ENCODE measurements around the gene SYF2. TPM values are rescaled to one million over a fixed set of nuclear protein-coding genes. Genes with fewer than 3 reads are reported as not detected.

Gene SYF2
- total RNA-seq, 2 experiments from 2014 or later = 53.4 to 53.5 TPM

DNA sequence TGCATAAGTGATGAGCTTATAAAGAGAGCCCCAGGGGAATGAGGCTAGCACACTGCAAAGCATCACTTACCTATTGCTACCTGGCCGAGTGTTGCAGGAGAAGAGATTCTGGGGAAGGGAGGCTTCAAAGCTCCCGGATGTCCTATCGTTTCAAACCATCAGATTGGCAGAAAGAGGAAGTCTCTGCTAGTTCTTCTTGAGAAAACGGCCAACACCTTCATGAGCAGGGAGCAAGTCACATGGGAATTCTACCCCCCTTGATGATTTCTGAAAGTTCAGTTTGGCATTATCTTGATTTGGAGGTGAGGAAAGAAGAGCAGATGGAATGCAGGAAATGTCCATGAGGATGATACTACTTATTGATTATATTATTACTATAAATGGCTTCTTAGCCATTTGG, 16.2 kb downstream of the SYF2 start:
- no peak for DNase-seq
- ChIA-PET POLR2A (no interaction called here), CTCF (interaction anchor here (0.8 to 1.6 kb wide), 2 partner anchors 11 to 369 kb away, joined by 3 to 4 read pairs; no protein-coding TSS in a partner anchor)
- peaks cover 2% of the 10 kb centered on the region for H3K4me1 Mint-ChIP-seq
- H3K27me3 Mint-ChIP-seq = peaks cover 6% of the 10 kb centered on the region
- no peak overlapping the region for H3K27ac Mint-ChIP-seq
- H3K4me3 Mint-ChIP-seq = no peak overlapping the region
- H3K9me3 Mint-ChIP-seq = no peaks in the 10 kb centered on the region
- H3K36me3 Mint-ChIP-seq (ENCODE audit: low read depth) = peaks cover 5% of the 10 kb centered on the region

DNA sequence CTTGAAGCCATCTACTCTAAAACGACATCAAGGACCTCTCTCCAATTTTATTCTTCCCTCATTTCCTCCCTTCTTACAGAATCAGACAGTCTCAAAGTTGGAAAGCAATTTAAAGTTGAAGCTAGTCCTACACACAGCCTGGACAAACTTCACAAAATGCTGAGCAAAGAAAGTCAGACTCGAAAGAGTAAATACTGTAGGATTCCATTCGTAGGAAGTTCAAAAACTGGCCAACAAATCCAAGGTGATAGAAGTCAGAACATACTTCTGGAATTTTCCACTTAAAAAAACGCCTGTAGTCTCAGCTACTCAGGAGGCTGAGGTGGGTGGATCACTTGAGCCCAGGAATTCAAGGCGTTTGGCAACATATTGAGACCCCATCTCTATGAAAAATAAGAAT, 19.6 kb downstream of the SYF2 start:
- Mint-ChIP-seq H3K27ac (no peak overlapping the region), H3K4me1 (peaks cover 2% of the 10 kb centered on the region), H3K27me3 (peaks cover 15% of the 10 kb centered on the region), H3K36me3 (ENCODE audit: low read depth) (no peaks in the 10 kb centered on the region), H3K9me3 (no peaks in the 10 kb centered on the region), H3K4me3 (no peak overlapping the region)
- DNase-seq = no peak
- CTCF ChIA-PET = interaction anchor here (1.3 kb wide), 1 partner anchor 8 kb away, joined by 5 read pairs; no protein-coding TSS in a partner anchor
- POLR2A ChIA-PET = no interaction called here

DNA sequence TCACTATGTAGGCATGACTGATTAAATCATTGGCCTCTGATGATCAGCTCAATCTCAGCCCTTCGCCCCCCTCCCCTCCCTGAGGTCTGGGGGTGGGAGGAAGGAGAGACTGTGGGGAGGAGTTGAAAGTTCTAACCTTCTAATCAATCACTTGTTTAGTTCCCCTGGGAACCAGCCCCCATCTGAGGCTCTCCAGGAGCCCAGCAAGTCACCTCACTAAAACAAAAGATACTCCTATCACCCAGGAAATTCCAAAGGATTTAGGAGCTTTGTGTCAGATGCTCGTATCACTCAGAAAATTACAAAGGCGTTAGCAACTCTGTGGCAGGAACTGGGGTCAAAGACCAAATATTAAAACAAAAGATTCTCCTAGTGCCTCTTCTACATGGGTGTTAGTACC, 21.6 kb downstream of the SYF2 start:
- CTCF ChIA-PET = no interaction called here
- POLR2A ChIA-PET = no interaction called here
- Mint-ChIP-seq H3K27me3 (peaks cover 18% of the 10 kb centered on the region), H3K4me1 (no peaks in the 10 kb centered on the region), H3K27ac (no peak overlapping the region), H3K9me3 (no peaks in the 10 kb centered on the region), H3K36me3 (ENCODE audit: low read depth) (no peaks in the 10 kb centered on the region), H3K4me3 (no peak overlapping the region)
- no peak for DNase-seq

DNA sequence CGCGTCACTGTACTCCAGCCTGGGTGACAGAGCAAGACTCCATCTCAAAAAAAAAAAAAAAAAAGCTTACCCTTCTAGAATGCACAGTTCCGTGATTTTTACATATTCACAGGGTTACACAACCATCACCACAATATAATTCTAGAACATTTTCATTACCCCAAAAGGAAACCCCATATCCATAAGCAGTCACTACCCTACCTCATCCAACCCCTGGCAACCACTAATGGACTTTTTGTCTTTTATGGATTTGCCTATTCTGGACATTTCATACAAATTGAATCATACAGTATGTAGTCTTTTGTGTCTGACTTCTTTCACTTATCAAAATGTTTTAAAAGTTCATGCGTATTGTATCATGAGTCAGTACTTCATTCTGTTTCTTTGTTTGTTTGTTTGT, 22.8 kb downstream of the SYF2 start:
- ChIA-PET CTCF (no interaction called here), POLR2A (no interaction called here)
- no peaks in the 10 kb centered on the region for H3K9me3 Mint-ChIP-seq
- H3K36me3 Mint-ChIP-seq (ENCODE audit: low read depth) = no peaks in the 10 kb centered on the region
- H3K27ac Mint-ChIP-seq = no peak overlapping the region
- no peak for DNase-seq
- peaks cover 26% of the 10 kb centered on the region for H3K27me3 Mint-ChIP-seq
- no peak overlapping the region for H3K4me3 Mint-ChIP-seq
- H3K4me1 Mint-ChIP-seq = no peaks in the 10 kb centered on the region

DNA sequence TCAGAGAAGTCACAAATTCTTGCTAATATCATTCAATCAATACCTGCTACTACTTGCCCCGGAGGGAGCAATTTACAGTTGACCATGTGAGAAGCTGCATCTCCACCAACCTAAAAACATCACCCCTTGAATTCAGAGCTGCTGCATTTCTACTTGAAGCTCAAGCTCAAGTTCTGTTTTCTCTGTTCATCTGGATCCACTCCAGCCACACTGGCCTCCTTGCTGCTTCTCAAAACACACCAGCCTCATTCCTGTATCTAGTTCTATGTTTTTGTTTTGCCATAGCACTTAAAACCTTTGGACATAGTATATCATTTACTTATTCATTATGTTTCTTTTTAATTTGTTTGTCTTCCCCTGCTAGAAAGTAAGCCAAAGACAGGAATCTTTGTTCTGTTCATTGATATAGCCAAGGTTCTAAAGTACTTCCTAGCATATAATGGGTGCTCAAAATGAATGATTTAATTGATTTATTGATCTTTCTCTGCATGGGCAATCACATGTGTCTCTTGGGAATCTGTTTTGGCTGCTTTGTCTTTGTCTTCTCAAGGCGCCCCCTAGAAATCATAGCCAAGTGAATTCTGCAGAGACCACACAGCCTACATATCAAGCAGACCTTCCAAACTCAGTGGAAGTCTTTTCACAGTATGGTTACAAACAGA, 23.6 kb downstream of the SYF2 start:
- Mint-ChIP-seq H3K9me3 (no peaks in the 10 kb centered on the region), H3K27ac (no peak overlapping the region), H3K27me3 (peaks cover 26% of the 10 kb centered on the region), H3K4me3 (no peak overlapping the region), H3K4me1 (no peaks in the 10 kb centered on the region), H3K36me3 (ENCODE audit: low read depth) (no peaks in the 10 kb centered on the region)
- ChIA-PET POLR2A (no interaction called here), CTCF (no interaction called here)
- DNase-seq = no peak

DNA sequence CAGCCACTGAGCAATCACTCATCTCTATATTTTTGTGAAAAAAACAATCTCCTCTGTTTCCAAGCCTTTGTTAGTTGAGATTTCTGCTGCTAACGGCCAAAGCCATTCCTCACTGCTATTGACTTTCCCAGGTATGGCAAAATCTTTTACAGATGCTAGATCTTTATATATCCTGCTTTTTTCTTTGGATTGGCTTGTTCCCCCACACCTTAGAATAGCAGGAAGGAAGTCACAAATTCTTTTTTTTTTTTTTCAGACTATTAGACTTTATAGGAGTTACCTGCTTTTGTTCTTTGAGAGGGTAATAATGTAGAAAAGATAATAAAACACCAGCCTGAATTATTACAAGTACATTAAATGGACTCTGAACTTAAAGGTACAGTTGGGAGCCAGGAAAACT, 24.2 kb downstream of the SYF2 start:
- ChIA-PET CTCF (no interaction called here), POLR2A (no interaction called here)
- H3K36me3 Mint-ChIP-seq (ENCODE audit: low read depth) = no peaks in the 10 kb centered on the region
- H3K27me3 Mint-ChIP-seq = peaks cover 26% of the 10 kb centered on the region
- no peak for DNase-seq
- no peak overlapping the region for H3K27ac Mint-ChIP-seq
- H3K4me1 Mint-ChIP-seq = no peaks in the 10 kb centered on the region
- H3K4me3 Mint-ChIP-seq = no peak overlapping the region
- H3K9me3 Mint-ChIP-seq = no peaks in the 10 kb centered on the region

DNA sequence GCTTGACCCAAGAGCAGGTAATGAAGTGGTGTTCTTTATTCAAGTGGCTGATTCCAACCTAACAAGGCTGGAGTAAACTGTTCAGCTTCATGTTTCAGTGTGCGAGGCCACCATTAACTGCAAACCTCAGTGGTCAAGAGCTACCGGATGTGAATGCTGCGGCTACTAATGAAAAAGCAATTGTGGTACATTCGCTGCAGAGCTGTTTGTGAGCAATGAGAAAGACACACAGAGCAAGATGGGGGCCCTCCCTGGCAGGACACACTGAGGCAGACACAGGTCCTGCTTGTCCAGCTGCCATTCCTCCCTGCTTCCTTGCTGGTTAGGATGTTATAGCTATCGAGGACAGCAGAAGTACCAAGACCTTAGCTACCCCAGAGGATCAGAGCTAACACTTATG, 26.1 kb downstream of the SYF2 start:
- peaks cover 21% of the 10 kb centered on the region for H3K27me3 Mint-ChIP-seq
- H3K4me1 Mint-ChIP-seq = no peaks in the 10 kb centered on the region
- DNase-seq = no peak
- H3K27ac Mint-ChIP-seq = no peak overlapping the region
- no peaks in the 10 kb centered on the region for H3K9me3 Mint-ChIP-seq
- ChIA-PET POLR2A (interaction anchor here (0.9 kb wide), 1 partner anchor 25 kb away, joined by 4 read pairs; the partner anchor contains the start of gene SYF2), CTCF (interaction anchor here (0.7 to 4.2 kb wide), 11 partner anchors 9 to 1056 kb away, joined by 3 to 32 read pairs (median 4); no protein-coding TSS in a partner anchor)
- no peak overlapping the region for H3K4me3 Mint-ChIP-seq
- H3K36me3 Mint-ChIP-seq (ENCODE audit: low read depth) = no peaks in the 10 kb centered on the region

DNA sequence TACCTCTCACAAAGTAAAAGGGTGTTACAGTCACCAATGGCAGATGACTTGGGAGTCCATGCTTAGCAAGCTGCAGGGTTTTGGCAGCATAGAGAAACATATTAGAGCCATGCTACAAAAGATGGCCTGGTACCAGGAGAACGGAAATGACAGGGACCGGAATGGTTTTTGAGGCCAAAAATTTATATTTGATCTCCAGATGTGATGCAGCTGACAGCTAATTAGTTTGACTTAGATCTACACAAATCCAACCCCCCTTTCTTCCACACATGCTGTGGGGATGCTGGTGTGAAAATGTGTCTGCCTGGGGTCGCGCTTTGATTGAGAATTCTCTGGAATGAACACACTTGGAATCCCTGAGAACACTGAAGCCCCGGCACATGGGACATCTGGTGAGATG, 26.5 kb downstream of the SYF2 start:
- DNase-seq = no peak
- no peak overlapping the region for H3K4me3 Mint-ChIP-seq
- H3K36me3 Mint-ChIP-seq (ENCODE audit: low read depth) = no peaks in the 10 kb centered on the region
- POLR2A ChIA-PET = interaction anchor here (0.9 kb wide), 1 partner anchor 26 kb away, joined by 4 read pairs; the partner anchor contains the start of gene SYF2
- no peak overlapping the region for H3K27ac Mint-ChIP-seq
- no peaks in the 10 kb centered on the region for H3K9me3 Mint-ChIP-seq
- H3K4me1 Mint-ChIP-seq = no peaks in the 10 kb centered on the region
- peaks cover 20% of the 10 kb centered on the region for H3K27me3 Mint-ChIP-seq
- CTCF ChIA-PET = interaction anchor here (0.7 to 4.2 kb wide), 14 partner anchors 9 to 545 kb away, joined by 3 to 32 read pairs (median 4); partner anchors contain the start of gene SYF2

DNA sequence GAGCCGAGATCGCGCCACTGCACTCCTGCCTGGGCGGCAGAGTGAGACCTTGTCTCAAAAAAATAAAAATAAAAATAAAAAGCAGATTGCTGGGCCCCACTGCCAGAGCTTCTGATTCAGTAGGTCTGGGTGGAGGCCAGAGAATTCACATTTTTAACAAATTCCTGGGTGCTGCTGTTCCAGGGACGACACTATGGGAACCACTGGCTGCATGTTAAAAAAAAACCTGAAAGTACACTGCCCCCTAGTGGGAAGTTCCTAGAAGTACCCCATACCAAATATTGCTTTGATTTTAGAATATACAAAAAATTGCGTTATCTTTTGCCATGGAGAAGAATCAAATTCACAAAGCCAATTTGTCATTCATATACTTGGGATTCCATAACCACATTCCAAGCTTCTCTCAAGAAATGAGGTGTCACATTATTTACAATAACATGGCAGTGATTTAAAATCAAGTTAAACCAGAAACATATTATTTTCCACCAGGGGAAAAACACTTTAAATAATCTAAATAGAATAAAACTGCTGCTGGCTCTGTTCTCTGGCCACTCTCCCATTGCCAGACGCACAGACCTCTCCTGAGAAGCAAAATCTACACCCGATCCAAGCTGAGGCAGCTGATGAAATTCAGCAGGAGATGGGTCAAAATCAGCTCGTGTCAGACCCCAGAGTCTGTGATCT, 27.4 kb downstream of the SYF2 start:
- no peak for DNase-seq
- Mint-ChIP-seq H3K27me3 (peaks cover 16% of the 10 kb centered on the region), H3K27ac (no peak overlapping the region), H3K4me1 (no peaks in the 10 kb centered on the region), H3K9me3 (no peaks in the 10 kb centered on the region), H3K36me3 (ENCODE audit: low read depth) (no peaks in the 10 kb centered on the region), H3K4me3 (no peak overlapping the region)
- CTCF ChIA-PET = interaction anchor here (0.7 to 4.2 kb wide), 21 partner anchors 8 to 544 kb away, joined by 3 to 32 read pairs (median 4); partner anchors contain the start of gene SYF2
- POLR2A ChIA-PET = no interaction called here

DNA sequence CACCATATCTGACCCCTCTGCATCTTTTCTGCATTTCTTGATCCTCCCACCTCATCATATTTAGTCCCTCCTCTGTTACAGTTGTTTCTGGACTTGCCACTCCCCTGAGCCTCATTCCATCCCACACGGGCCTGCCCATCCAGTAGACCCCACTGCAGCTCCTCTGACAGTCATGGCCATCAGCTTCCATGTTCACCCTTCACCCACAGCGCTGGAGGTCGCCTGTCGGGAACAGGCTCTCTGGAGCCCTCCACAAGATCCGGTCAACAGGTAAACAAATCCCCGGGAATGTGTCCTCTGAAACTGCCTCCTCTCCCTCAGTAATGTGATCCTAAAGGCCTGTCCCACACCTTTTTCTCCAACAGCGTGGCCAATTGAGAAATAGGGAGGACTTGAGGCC, 31.3 kb downstream of the SYF2 start:
- Mint-ChIP-seq H3K27ac (no peak overlapping the region), H3K4me1 (no peaks in the 10 kb centered on the region), H3K36me3 (ENCODE audit: low read depth) (no peaks in the 10 kb centered on the region), H3K4me3 (no peak overlapping the region), H3K27me3 (peaks cover 21% of the 10 kb centered on the region), H3K9me3 (no peaks in the 10 kb centered on the region)
- ChIA-PET POLR2A (no interaction called here), CTCF (no interaction called here)
- no peak for DNase-seq

DNA sequence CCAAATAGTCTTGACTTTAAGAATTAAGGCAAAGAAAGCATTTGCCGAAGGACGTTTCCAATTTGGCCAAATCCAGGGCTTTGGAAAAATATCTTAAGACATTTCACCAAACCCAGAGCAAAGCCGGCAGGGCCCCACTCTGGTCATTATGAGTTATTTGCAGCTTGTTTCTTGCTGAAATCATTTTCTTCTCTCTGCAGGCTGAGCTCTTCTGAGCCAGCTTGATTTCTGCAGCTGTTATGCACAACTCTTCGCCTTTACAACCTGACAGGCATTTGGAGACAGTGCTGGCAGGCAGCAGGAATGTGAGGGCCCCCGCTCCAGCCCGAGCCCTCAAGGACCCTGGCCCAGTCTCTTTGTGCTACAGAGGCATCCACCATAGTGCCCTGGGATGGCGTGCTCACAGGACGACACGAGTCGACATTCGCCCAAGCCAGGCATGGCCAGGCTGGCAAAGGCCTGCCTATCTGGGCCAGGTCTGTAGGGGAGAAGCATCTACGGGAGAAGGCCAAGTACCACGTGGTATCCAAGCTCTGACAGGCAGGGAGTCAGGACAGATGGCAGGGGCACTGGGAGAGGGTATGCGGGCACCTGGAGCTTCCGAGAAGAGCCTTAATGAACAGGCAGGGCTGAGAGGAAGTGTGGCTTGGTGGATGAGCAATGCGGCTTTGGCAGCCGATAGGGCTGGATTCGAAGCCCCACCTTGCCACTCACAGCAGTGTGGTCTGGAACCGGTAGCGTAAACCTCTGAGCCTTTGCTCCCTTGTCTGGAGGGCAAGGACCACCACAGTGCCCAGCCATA, 32.3 kb downstream of the SYF2 start:
- no peaks in the 10 kb centered on the region for H3K4me1 Mint-ChIP-seq
- ChIA-PET CTCF (interaction anchor here (0.6 kb wide), 1 partner anchor 162 kb away, joined by 4 read pairs; no protein-coding TSS in a partner anchor), POLR2A (no interaction called here)
- H3K27me3 Mint-ChIP-seq = peaks cover 17% of the 10 kb centered on the region
- H3K27ac Mint-ChIP-seq = no peak overlapping the region
- no peaks in the 10 kb centered on the region for H3K9me3 Mint-ChIP-seq
- DNase-seq = no peak
- no peak overlapping the region for H3K4me3 Mint-ChIP-seq
- no peaks in the 10 kb centered on the region for H3K36me3 Mint-ChIP-seq (ENCODE audit: low read depth)

DNA sequence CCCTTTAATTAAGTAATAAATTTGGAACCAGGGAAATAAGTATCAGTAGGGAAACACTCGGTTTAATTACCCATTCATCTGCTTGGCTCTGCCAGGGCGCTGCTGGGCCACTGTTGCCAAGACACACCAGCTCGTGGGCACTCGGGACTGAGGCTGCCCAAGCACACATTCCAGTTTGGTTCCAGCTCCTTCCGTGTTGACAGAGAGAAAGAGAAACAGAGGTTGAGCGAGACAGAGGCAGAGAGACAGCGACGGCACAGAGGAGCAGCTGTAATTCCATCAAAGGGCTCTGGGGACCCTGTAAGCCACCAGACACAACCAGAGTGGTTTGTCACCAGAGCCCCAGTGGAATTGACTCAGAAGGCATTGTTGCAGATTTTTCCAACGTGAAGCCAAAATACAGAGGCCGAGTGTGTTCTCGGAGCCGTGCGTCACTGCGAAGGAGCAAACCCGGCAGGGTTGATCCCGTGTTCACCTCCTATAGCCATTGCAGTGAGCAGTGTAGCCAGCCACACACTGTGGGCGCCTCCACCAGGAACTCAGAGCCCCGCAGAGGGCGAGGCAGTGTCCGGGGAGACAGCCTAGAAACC, 33.5 kb downstream of the SYF2 start:
- no peaks in the 10 kb centered on the region for H3K4me1 Mint-ChIP-seq
- CTCF ChIA-PET = interaction anchor here (0.6 kb wide), 1 partner anchor 161 kb away, joined by 4 read pairs; no protein-coding TSS in a partner anchor
- no peaks in the 10 kb centered on the region for H3K36me3 Mint-ChIP-seq (ENCODE audit: low read depth)
- no peaks in the 10 kb centered on the region for H3K9me3 Mint-ChIP-seq
- peaks cover 15% of the 10 kb centered on the region for H3K27me3 Mint-ChIP-seq
- H3K27ac Mint-ChIP-seq = no peak overlapping the region
- H3K4me3 Mint-ChIP-seq = no peak overlapping the region
- POLR2A ChIA-PET = no interaction called here
- no peak for DNase-seq

All from activated CD4-positive, alpha-beta memory T cell treated with anti-CD3 and anti-CD28 coated beads, Interleukin-2, amount 10 ng/mL, durations not matched to agents 7 days and 5 days (primary cell).